ENCODE results near the gene PLEKHN1.

DNA sequence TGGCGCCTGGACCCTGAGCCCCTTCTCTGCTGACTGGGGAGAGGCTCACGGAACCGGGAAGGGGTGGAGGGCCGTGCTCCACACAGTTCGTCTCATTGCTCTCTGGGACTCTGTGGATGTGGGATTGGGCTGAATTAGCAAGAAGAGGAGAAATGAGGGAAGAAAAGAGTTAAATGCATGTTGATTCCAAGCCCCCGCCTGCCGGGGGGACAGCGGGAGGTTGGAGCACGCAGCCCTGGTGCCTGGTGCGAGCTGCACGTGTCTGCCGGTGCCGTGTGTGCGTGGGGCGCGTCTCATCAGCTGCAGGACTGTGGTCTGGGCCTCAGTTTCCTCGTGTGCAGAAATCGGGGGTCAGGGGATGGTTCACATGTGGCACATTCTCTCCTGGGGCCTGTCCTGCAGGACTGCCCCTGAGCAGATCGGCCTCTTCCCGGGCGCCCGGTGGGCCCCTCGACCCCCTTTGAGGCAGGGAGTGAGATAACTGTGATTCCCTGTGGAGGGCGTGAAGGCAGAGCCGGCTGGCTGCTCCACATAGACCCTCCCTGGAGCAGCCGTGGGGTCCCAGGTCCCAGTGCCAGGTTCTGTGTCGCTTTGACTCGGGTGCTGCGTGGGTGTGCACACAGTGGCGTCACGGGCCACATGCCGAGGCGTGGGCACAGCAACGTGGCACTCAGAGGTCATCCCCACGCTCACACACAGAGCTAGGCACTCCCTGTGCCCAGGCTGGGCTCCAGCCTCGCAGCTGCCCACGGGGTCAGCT lies 31.1 kb upstream of the PLEKHN1 start:
- TF ChIP-seq CTCF (conservative IDR thresholded peaks at IDR 0.05) (no peak), EZH2 (IDR thresholded peaks at IDR 0.05; ENCODE audit: low read depth) (peak; percentile 78; the same call in 1 of the 2 replicates)
